Measurements from ENCODE around the gene ASIC1.

ASIC1 gene

GRCh38 chr12:50051101-50051806 lies 6.1 kb upstream of the ASIC1 start:
- no peak for DNase-seq
- Mint-ChIP-seq H3K9me3 (no peaks in the 10 kb centered on the region), H3K27ac (no peak overlapping the region), H3K4me1 (peaks cover 9% of the 10 kb centered on the region), H3K4me3 (no peak overlapping the region), H3K27me3 (peaks cover 70% of the 10 kb centered on the region)
- ATAC-seq = no peak

DNA sequence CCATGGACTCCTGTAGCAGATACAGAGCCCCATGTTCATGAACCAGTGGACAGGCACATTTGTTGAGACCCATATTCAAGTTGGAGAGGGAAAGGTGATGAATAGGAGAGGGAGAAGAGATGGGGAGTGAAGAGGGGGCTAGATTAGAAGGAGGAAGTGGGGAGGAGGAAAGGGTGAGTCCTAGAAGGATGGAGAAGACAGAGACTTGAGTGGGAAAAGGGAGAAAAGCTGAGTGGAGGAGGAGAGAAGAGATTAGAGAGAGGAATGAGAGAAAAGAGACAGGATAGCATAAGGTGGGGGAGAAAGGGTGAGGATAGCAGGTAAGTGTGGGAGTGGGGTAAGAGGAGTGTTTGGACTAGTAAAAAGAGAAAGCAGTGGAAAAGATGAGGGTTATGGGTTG lies 4.9 kb upstream of the ASIC1 start:
- no peak for ATAC-seq
- no peak overlapping the region for H3K4me3 Mint-ChIP-seq
- no peak for DNase-seq
- peaks cover 19% of the 10 kb centered on the region for H3K4me1 Mint-ChIP-seq
- H3K27ac Mint-ChIP-seq = no peak overlapping the region
- H3K27me3 Mint-ChIP-seq = peaks cover 73% of the 10 kb centered on the region
- H3K9me3 Mint-ChIP-seq = no peaks in the 10 kb centered on the region

DNA sequence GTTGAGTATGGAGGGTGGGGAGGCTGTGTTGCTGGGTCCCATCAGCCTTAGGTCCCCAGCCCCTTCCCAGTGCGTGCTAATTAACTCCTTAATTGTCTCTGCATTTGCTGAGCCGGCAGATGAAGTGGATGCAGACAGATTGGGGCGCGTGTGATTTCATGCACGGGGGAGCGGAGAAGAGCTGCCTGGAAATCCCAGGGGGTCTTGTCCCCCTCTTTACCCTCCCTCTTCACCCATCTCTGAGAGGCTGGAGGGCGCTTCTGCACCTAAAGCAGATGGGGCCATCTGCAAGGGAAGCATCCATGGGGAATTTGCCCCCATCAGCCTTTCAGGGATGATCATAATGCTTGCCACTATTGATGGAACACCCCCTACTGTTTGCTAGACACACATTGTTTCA lies 4.4 kb upstream of the ASIC1 start:
- no peak overlapping the region for H3K27ac Mint-ChIP-seq
- no peak overlapping the region for H3K4me3 Mint-ChIP-seq
- peaks cover 71% of the 10 kb centered on the region for H3K27me3 Mint-ChIP-seq
- DNase-seq = no peak
- H3K9me3 Mint-ChIP-seq = no peaks in the 10 kb centered on the region
- ATAC-seq = no peak
- H3K4me1 Mint-ChIP-seq = peaks cover 19% of the 10 kb centered on the region

- peaks cover 25% of the 10 kb centered on the region for H3K4me1 Mint-ChIP-seq
- no peak for DNase-seq
- ATAC-seq = no peak
- no peaks in the 10 kb centered on the region for H3K9me3 Mint-ChIP-seq
- no peak overlapping the region for H3K27ac Mint-ChIP-seq
- H3K4me3 Mint-ChIP-seq = no peak overlapping the region
- peaks cover 70% of the 10 kb centered on the region for H3K27me3 Mint-ChIP-seq
These were observed 3.8 kb upstream of the ASIC1 start for GRCh38 chr12:50053583-50053982.

DNA sequence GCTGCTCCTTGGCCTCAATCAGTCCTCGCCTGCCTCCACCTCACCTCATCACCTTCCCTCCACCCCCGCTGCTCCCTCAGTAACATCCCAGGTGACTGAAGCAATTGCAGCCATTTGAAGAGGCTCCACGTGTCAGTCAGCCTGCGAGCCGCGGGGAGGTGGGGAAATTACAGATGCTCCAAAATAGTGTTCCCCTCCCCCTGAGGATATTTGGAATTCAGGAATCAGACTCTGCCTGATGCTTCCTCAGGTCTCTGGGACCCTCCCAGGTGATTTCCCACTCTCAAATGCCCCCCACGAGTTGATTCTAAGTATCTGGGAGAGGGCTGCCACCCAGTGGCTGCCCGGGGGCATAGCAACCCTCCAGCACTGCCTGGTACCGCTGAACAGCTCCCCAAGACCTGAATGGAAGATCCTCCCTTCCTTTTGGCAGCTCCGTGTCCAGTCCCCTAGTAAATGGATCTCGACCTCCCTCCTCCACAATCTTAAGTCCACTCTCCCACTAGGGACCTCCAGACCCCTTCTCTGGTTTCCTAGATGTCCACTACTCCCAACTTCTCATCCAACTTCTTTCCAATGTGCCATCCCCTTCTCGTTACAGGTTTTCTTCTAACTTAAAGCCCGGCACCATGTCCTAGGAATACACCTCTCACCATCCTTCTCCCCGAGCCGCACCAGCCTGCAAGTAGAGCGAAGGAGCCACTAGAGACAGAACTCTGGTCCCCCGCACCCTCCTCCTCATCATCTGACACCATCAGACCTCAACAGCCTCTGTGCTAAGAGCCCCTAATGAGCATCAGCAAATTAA lies 1.4 kb upstream of the ASIC1 start:
- H3K4me1 Mint-ChIP-seq = peaks cover 50% of the 10 kb centered on the region
- H3K4me3 Mint-ChIP-seq = peak overlapping the region; percentile 49 to 86
- H3K27me3 Mint-ChIP-seq = peaks cover 46% of the 10 kb centered on the region
- peak; percentile 63 to 67 for DNase-seq
- H3K27ac Mint-ChIP-seq = no peak overlapping the region
- peak; percentile 34 for ATAC-seq
- no peaks in the 10 kb centered on the region for H3K9me3 Mint-ChIP-seq

GRCh38 chr12:50056639-50056976 lies 788 bp upstream of the ASIC1 start:
- Mint-ChIP-seq H3K9me3 (no peaks in the 10 kb centered on the region), H3K4me3 (peak overlapping the region; percentile 86 to 93), H3K4me1 (peaks cover 53% of the 10 kb centered on the region), H3K27me3 (peaks cover 40% of the 10 kb centered on the region), H3K27ac (no peak overlapping the region)
- DNase-seq = no peak
- no peak for ATAC-seq

DNA sequence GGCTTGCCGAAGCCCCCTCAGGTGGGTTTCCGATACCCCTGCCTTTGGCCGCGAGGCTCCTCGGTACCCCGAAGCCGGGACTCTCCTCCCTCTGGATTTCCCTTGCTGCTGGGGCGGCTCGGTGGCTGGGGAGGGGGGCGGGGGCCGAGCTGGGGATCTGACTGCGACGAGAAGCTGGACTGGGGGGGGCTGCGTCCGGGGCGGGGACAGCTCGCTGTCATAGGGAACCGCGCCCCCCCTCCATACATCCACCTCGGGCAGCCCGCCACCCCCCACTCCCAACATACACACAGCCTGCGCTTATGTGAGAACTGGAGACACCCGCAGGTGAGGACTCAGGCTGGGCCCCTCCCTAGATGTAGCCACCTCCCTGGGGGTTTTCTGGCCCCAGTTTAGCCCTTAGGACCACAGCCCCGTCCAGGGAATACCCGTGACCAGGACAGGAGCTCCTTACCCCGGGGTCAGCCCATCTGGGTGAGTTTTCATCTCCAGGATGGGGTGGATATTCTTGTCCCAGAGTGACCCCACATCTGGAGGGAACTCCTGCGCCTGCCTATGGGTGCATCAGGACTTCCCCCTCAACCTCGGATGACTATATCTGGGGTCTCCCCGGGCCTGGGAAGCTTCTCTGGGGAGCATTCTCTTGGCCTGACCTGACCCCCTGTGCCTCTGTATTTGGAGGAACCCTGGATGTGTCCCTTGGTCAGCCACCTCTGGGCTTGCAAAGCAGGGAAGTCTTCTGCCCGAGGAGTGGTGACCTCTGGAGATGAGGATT lies 687 bp downstream of the ASIC1 start:
- DNase-seq (peak; percentile 25 to 26), ATAC-seq (no peak)
- Mint-ChIP-seq H3K4me3 (peak overlapping the region; percentile 69 to 90), H3K9me3 (no peaks in the 10 kb centered on the region), H3K27ac (no peak overlapping the region), H3K27me3 (peaks cover 25% of the 10 kb centered on the region), H3K4me1 (peaks cover 58% of the 10 kb centered on the region)

DNA sequence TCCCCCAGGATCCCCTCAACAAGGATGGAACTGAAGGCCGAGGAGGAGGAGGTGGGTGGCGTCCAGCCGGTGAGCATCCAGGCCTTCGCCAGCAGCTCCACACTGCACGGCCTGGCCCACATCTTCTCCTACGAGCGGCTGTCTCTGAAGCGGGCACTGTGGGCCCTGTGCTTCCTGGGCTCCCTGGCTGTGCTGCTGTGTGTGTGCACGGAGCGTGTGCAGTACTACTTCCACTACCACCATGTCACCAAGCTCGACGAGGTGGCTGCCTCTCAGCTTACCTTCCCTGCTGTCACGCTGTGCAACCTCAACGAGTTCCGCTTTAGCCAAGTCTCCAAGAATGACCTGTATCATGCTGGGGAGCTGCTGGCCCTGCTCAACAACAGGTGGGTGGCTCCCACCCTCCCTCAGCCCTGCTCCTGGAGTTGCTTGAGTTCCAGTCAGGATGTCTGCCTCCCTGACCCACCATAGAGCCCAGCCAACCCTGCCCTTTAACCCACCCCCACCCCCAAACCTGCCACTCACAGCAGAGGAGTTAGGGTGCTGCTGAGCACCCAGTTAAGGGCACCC lies 1.4 kb downstream of the ASIC1 start:
- Mint-ChIP-seq H3K4me1 (peaks cover 58% of the 10 kb centered on the region), H3K4me3 (peak overlapping the region; percentile 69 to 90), H3K9me3 (no peaks in the 10 kb centered on the region), H3K27ac (peak overlapping the region in 1 of 2 donors; percentile 14), H3K27me3 (peaks cover 18% of the 10 kb centered on the region)
- peak; percentile 42 to 46 for DNase-seq
- ATAC-seq = peak; percentile 44

GRCh38 chr12:50059440-50060119 lies 2.2 kb downstream of the ASIC1 start:
- peak; percentile 72 to 85 for DNase-seq
- H3K4me3 Mint-ChIP-seq = peak overlapping the region; percentile 69 to 90
- H3K27me3 Mint-ChIP-seq = peaks cover 16% of the 10 kb centered on the region
- peak; percentile 85 for ATAC-seq
- H3K27ac Mint-ChIP-seq = peak overlapping the region; percentile 16 to 56
- peaks cover 58% of the 10 kb centered on the region for H3K4me1 Mint-ChIP-seq
- H3K9me3 Mint-ChIP-seq = no peaks in the 10 kb centered on the region

DNA sequence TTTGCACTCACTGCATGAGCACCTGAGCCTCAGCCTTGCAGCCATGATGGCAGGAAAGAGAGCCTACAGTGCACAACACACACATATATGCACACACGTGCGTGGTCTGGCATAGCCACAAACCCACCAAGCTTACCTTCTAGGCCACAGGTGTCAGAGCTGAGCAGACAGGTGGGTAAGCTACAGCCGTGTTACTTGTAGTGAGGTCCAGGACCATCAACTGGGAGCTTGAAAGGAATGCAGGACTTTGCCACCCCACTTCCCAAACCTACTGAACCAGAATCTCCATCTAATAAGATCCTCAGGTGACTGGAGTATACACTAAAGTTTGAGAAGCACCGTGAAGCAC lies 2.7 kb downstream of the ASIC1 start:
- no peaks in the 10 kb centered on the region for H3K9me3 Mint-ChIP-seq
- peak overlapping the region in 1 of 2 donors; percentile 56 for H3K27ac Mint-ChIP-seq
- DNase-seq = no peak
- H3K4me1 Mint-ChIP-seq = peaks cover 58% of the 10 kb centered on the region
- no peak for ATAC-seq
- peaks cover 16% of the 10 kb centered on the region for H3K27me3 Mint-ChIP-seq
- H3K4me3 Mint-ChIP-seq = peak overlapping the region; percentile 69 to 90

DNA sequence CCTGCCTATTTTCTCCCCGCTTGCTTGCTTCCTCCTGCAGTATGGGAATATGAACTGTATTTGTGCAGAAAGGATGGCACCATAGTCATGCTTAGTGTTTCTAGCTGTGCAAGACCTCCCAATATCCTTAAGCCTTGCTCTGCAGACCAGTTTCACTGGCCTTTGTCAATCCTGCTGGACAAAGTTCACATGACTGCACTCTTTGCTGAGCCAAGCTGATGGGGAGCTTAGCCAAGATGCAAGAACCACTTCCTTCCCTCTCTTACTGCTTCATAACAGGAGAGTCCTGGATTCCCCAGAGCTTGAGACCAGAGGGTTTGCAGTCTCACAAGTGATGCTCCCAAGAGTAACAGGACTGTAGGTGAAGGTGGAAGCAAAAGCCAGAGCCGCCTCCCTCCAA lies 3.8 kb downstream of the ASIC1 start:
- Mint-ChIP-seq H3K4me3 (no peak overlapping the region), H3K9me3 (no peaks in the 10 kb centered on the region), H3K4me1 (peaks cover 50% of the 10 kb centered on the region), H3K27me3 (peaks cover 10% of the 10 kb centered on the region), H3K27ac (no peak overlapping the region)
- ATAC-seq (no peak), DNase-seq (no peak)

- Mint-ChIP-seq H3K27ac (no peak overlapping the region), H3K4me3 (no peak overlapping the region), H3K9me3 (no peaks in the 10 kb centered on the region), H3K27me3 (peaks cover under 1% of the 10 kb centered on the region), H3K4me1 (peaks cover 41% of the 10 kb centered on the region)
- no peak for DNase-seq
- ATAC-seq = no peak
These were observed 4.7 kb downstream of the ASIC1 start for GRCh38 chr12:50061946-50062686.

GRCh38 chr12:50062728-50063460 lies 5.5 kb downstream of the ASIC1 start:
- Mint-ChIP-seq H3K27me3 (no peaks in the 10 kb centered on the region), H3K9me3 (no peaks in the 10 kb centered on the region), H3K4me1 (peaks cover 39% of the 10 kb centered on the region), H3K4me3 (no peak overlapping the region), H3K27ac (peak overlapping the region in 1 of 2 donors; percentile 25)
- ATAC-seq = no peak
- no peak for DNase-seq

GRCh38 chr12:50065726-50066310 lies 8.4 kb downstream of the ASIC1 start:
- Mint-ChIP-seq H3K27ac (no peak overlapping the region), H3K27me3 (no peaks in the 10 kb centered on the region), H3K4me3 (no peak overlapping the region), H3K4me1 (peaks cover 19% of the 10 kb centered on the region), H3K9me3 (no peaks in the 10 kb centered on the region)
- DNase-seq = no peak
- ATAC-seq = no peak

Data from stimulated activated naive CD8-positive, alpha-beta T cell treated with anti-CD3 and anti-CD28 coated beads, Interleukin-15, amount 100 ng/mL, for 72 hours (primary cell).